T-helper 1 cell treated with Interleukin-12 subunit alpha and Interleukin-12 subunit beta and Interleukin-4 antibody, amounts not matched to agents 30 μg/mL and 1 μg/mL, for 36 hours (primary cell): ENCODE measurements around the gene ARMC3.

Source experiments
- H3K27ac Mint-ChIP-seq: one replicate; pipeline ENCODE4 v1.8.0; 2021; ENCODE audit warnings: mild to moderate bottlenecking, mixed read lengths
- H3K27me3 Mint-ChIP-seq: one replicate; pipeline ENCODE4 v1.8.0; 2021; ENCODE audit warnings: low read depth, mixed read lengths
- H3K36me3 Mint-ChIP-seq: one replicate; pipeline ENCODE4 v1.8.0; 2021; ENCODE audit warnings: low read depth, mixed read lengths
- H3K4me1 Mint-ChIP-seq: one replicate; pipeline ENCODE4 v1.8.0; 2021; ENCODE audit warnings: low read depth, mixed read lengths
- H3K4me3 Mint-ChIP-seq: one replicate; pipeline ENCODE4 v1.8.0; 2021; ENCODE audit warnings: mild to moderate bottlenecking, moderate library complexity, mixed read lengths
- H3K9me3 Mint-ChIP-seq: one replicate; pipeline ENCODE4 v1.8.0; 2021; ENCODE audit warnings: mixed read lengths

The ARMC3 gene

DNA sequence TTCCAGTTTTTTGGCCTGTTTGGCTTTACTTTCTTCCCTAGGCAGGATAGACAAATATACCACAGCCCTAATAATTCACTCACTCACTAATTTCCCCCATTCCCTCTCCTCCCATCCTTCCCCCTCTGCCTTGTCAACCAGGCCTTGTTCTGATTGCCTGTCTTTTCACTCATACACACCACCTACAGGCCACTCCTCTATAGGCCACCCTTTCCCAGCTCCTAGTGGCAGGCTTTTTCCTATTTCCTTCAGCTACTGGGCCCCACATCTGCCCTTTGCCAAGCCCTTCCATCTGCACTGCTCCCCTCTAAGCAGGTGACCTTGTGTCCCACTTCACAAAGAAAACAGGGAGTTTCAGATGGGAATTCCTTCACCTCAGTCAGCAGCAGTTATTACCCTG is 107.7 kb downstream of the ARMC3 start:
- Mint-ChIP-seq H3K9me3 (no peaks in the 10 kb centered on the region), H3K27ac (no peak overlapping the region), H3K4me1 (no peaks in the 10 kb centered on the region), H3K4me3 (no peak overlapping the region), H3K27me3 (peaks cover 19% of the 10 kb centered on the region), H3K36me3 (no peaks in the 10 kb centered on the region)

GRCh38 chr10:23037152-23037551 is 109.3 kb downstream of the ARMC3 start:
- H3K4me3 Mint-ChIP-seq = no peak overlapping the region
- H3K9me3 Mint-ChIP-seq = no peaks in the 10 kb centered on the region
- H3K36me3 Mint-ChIP-seq = no peaks in the 10 kb centered on the region
- H3K27ac Mint-ChIP-seq = no peak overlapping the region
- H3K4me1 Mint-ChIP-seq = no peaks in the 10 kb centered on the region
- H3K27me3 Mint-ChIP-seq = peaks cover 11% of the 10 kb centered on the region

GRCh38 chr10:23037561-23037960 is 109.7 kb downstream of the ARMC3 start:
- Mint-ChIP-seq H3K27ac (no peak overlapping the region), H3K4me3 (no peak overlapping the region), H3K9me3 (no peaks in the 10 kb centered on the region), H3K4me1 (no peaks in the 10 kb centered on the region), H3K27me3 (peaks cover 11% of the 10 kb centered on the region), H3K36me3 (no peaks in the 10 kb centered on the region)

DNA sequence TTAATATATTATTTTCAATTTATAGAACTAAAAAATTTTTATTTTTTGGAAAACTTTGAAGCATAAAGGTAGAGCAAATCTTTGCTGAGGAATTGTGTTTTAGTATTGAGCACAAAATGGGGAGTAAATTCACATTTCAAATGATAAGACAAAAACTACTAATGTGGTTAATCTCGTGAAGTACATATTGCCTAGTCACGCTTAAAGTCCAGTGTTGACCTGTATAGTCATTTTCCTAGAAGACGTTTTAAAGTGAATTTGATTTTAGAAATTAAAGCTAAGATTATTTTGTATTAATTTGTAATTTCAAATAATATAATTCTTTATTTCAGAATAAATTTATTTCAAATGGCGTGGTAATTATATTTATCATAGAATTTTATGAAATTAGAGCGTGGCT is 110.3 kb downstream of the ARMC3 start:
- no peak overlapping the region for H3K4me3 Mint-ChIP-seq
- peaks cover 10% of the 10 kb centered on the region for H3K27me3 Mint-ChIP-seq
- no peak overlapping the region for H3K27ac Mint-ChIP-seq
- H3K9me3 Mint-ChIP-seq = no peaks in the 10 kb centered on the region
- H3K4me1 Mint-ChIP-seq = no peaks in the 10 kb centered on the region
- no peaks in the 10 kb centered on the region for H3K36me3 Mint-ChIP-seq

- H3K4me3 Mint-ChIP-seq = no peak overlapping the region
- H3K27me3 Mint-ChIP-seq = no peaks in the 10 kb centered on the region
- no peaks in the 10 kb centered on the region for H3K9me3 Mint-ChIP-seq
- no peaks in the 10 kb centered on the region for H3K36me3 Mint-ChIP-seq
- no peaks in the 10 kb centered on the region for H3K4me1 Mint-ChIP-seq
- H3K27ac Mint-ChIP-seq = no peak overlapping the region
Measured at GRCh38 chr10:23040002-23040401, 112.1 kb downstream of the ARMC3 start.

- Mint-ChIP-seq H3K36me3 (no peaks in the 10 kb centered on the region), H3K4me1 (no peaks in the 10 kb centered on the region), H3K27ac (no peak overlapping the region), H3K27me3 (no peaks in the 10 kb centered on the region), H3K9me3 (no peaks in the 10 kb centered on the region), H3K4me3 (no peak overlapping the region)
Measured at GRCh38 chr10:23046027-23046426, 118.2 kb downstream of the ARMC3 start.

DNA sequence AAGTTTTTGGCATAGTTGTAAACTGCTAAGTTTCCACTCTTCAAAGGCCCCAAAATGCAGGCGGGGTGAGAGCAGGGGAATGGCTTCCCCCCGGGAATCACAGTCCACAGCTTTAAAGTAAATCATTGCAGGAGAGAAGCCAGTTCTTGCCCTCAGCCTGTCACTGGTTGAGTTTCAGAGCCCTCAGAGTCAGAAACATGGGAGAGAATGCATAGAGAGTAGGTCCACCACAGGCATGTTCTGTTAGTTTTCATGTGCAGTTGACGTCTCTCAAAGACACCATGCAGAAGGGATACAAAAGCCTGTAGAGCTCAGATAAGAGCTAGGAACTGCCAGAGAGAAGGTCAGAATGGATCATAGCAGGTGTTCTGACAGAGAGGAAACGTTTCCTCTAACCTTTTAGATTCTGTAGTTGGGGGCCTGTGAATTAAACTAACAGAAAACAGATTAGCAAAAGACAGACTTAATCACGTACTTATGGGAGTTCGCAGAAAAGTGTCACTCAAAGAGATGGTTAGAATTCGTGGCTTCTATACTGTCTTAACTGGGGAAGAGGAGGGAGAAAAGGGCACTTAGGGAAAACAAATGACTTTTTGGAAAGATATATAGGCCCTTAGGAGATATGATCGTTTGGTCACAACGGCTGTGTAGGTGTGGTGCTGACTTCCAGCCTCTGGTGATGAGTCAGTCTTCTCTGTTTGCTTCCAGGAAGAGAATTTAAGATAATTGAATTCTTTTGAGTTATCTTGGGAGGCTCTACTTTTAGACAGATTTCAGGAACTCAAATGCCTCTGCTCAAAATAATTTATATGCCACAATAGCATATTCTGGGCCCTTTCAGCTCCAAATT is 119.6 kb downstream of the ARMC3 start:
- no peak overlapping the region for H3K4me3 Mint-ChIP-seq
- no peaks in the 10 kb centered on the region for H3K4me1 Mint-ChIP-seq
- H3K36me3 Mint-ChIP-seq = no peaks in the 10 kb centered on the region
- H3K27me3 Mint-ChIP-seq = peaks cover under 1% of the 10 kb centered on the region
- no peak overlapping the region for H3K27ac Mint-ChIP-seq
- H3K9me3 Mint-ChIP-seq = no peaks in the 10 kb centered on the region

DNA sequence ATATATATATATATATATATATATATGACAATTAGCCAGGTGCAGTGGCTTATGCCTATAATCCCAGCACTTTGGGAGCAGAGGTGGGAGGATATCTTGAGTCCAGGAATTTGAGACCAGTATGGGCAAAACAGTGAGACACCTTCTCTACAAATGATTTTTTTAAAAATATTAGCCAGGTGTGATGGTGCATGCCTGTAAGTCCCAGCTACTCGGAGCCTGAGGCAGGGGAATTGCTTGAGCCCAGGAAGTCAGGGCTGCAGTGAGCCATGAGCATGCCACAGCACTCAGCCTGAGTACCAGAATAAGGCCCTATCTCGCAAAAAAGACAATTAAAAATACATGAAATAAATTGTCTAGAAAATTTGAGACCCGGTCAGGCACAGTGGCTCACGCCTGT is 120.3 kb downstream of the ARMC3 start:
- Mint-ChIP-seq H3K4me1 (no peaks in the 10 kb centered on the region), H3K27me3 (peaks cover 4% of the 10 kb centered on the region), H3K9me3 (no peaks in the 10 kb centered on the region), H3K27ac (no peak overlapping the region), H3K36me3 (no peaks in the 10 kb centered on the region), H3K4me3 (no peak overlapping the region)

- no peak overlapping the region for H3K4me3 Mint-ChIP-seq
- H3K27ac Mint-ChIP-seq = no peak overlapping the region
- peaks cover 8% of the 10 kb centered on the region for H3K27me3 Mint-ChIP-seq
- no peaks in the 10 kb centered on the region for H3K4me1 Mint-ChIP-seq
- no peaks in the 10 kb centered on the region for H3K36me3 Mint-ChIP-seq
- H3K9me3 Mint-ChIP-seq = no peaks in the 10 kb centered on the region
Measured at GRCh38 chr10:23051278-23051677, 123.4 kb downstream of the ARMC3 start.

GRCh38 chr10:23051855-23052331 is 124.0 kb downstream of the ARMC3 start:
- H3K27ac Mint-ChIP-seq = no peak overlapping the region
- no peaks in the 10 kb centered on the region for H3K9me3 Mint-ChIP-seq
- no peaks in the 10 kb centered on the region for H3K36me3 Mint-ChIP-seq
- H3K27me3 Mint-ChIP-seq = peaks cover 8% of the 10 kb centered on the region
- H3K4me3 Mint-ChIP-seq = no peak overlapping the region
- H3K4me1 Mint-ChIP-seq = no peaks in the 10 kb centered on the region

- Mint-ChIP-seq H3K9me3 (no peaks in the 10 kb centered on the region), H3K27me3 (peaks cover 8% of the 10 kb centered on the region), H3K36me3 (no peaks in the 10 kb centered on the region), H3K27ac (no peak overlapping the region), H3K4me1 (no peaks in the 10 kb centered on the region), H3K4me3 (no peak overlapping the region)
Measured at GRCh38 chr10:23053036-23053435, 125.2 kb downstream of the ARMC3 start.

GRCh38 chr10:23055424-23056185 is 127.8 kb downstream of the ARMC3 start:
- H3K4me3 Mint-ChIP-seq = no peak overlapping the region
- peaks cover 27% of the 10 kb centered on the region for H3K27me3 Mint-ChIP-seq
- H3K4me1 Mint-ChIP-seq = no peaks in the 10 kb centered on the region
- no peaks in the 10 kb centered on the region for H3K9me3 Mint-ChIP-seq
- H3K36me3 Mint-ChIP-seq = no peaks in the 10 kb centered on the region
- no peak overlapping the region for H3K27ac Mint-ChIP-seq

DNA sequence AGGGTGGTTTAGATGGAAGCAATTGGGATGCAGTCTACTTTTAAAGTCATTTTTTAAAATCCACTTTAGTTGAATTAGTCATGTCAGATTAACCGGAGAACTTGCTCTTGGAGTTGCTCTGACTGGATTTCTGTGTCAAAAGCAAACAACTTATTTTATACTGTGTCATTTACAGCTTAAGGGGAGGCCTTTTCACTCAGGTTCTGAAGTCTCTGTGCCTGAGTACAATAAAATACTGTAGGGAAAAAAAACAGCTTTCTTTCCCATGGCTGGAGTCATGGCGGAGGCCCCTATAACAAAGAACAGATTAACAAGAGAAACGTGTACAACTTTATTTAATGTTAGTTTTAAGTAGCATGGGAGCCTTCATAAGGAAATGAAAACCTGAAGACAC is 128.3 kb downstream of the ARMC3 start:
- Mint-ChIP-seq H3K9me3 (no peaks in the 10 kb centered on the region), H3K4me1 (no peaks in the 10 kb centered on the region), H3K27ac (no peak overlapping the region), H3K36me3 (no peaks in the 10 kb centered on the region), H3K4me3 (no peak overlapping the region), H3K27me3 (peaks cover 33% of the 10 kb centered on the region)

GRCh38 chr10:23058366-23058765 is 130.5 kb downstream of the ARMC3 start:
- Mint-ChIP-seq H3K27ac (no peak overlapping the region), H3K4me3 (no peak overlapping the region), H3K4me1 (no peaks in the 10 kb centered on the region), H3K27me3 (peaks cover 32% of the 10 kb centered on the region), H3K36me3 (no peaks in the 10 kb centered on the region), H3K9me3 (no peaks in the 10 kb centered on the region)

GRCh38 chr10:23060918-23061317 is 133.1 kb downstream of the ARMC3 start:
- H3K27ac Mint-ChIP-seq = no peak overlapping the region
- H3K4me1 Mint-ChIP-seq = no peaks in the 10 kb centered on the region
- H3K27me3 Mint-ChIP-seq = peaks cover 29% of the 10 kb centered on the region
- no peaks in the 10 kb centered on the region for H3K36me3 Mint-ChIP-seq
- no peaks in the 10 kb centered on the region for H3K9me3 Mint-ChIP-seq
- H3K4me3 Mint-ChIP-seq = no peak overlapping the region
